Adrenal gland (tissue), 12 donors: Measurements from ENCODE around the gene MEGF11. TPM values are rescaled to one million over a fixed set of nuclear protein-coding genes. Genes with fewer than 3 reads are reported as not detected.

Experiments
- DNase-seq, 7 donors: peaks; one replicate each; pipeline ENCODE4 v3.0.0-alpha.2; 2019 to 2020
- H3K27ac ChIP-seq, 5 donors: fragments of 200-600 bp; sonication (generic) in 4 of 5; 1 replicate in 3 of 5; 2 replicates in 2 of 5; pipeline versions ENCODE4 v1.5.1 to v1.8.0; 2016 to 2020; ENCODE audit warnings: mild to moderate bottlenecking in 1 of 5
- H3K27me3 ChIP-seq: fragments of 200-600 bp; 2 replicates; pipeline ENCODE4 v1.8.0; 2021
- H3K36me3 ChIP-seq, 2 donors: fragments of 200-600 bp; replicated peaks in 1 of 2; 1 replicate in 1 of 2; 2 replicates in 1 of 2; pipeline versions ENCODE4 v1.5.1 to v1.8.0; 2018 to 2022
- H3K4me1 ChIP-seq, 2 donors: fragments of 200-600 bp; replicated peaks in 1 of 2; 1 replicate in 1 of 2; 2 replicates in 1 of 2; pipeline versions ENCODE4 v1.5.1 to v1.8.0; 2018 to 2021
- H3K4me3 ChIP-seq, 4 donors: fragments of 200-600 bp; sonication (generic) in 3 of 4; one replicate each; pipeline ENCODE4 v1.5.1; 2016 to 2018
- H3K9me3 ChIP-seq, 3 donors: fragments of 200-600 bp; sonication (generic) in 1 of 3; replicated peaks in 1 of 3; 1 replicate in 2 of 3; 2 replicates in 1 of 3; pipeline versions ENCODE4 v1.5.1 to v1.8.0; 2016 to 2021
- POLR2A ChIP-seq, 2 donors: fragments of 450-650 bp; IDR thresholded peaks; one replicate each; pipeline ENCODE4 v1.6.1; 2017; ENCODE audit warnings: antibody characterized with exemption in 2 of 2, mild to moderate bottlenecking in 2 of 2, moderate library complexity in 1 of 2
- WGBS, 4 donors: extraction: QIAGEN DNeasy Blood & Tissue Kit in 2 of 4; methylation state at CpG; one replicate each; pipeline versions ENCODE4 v1.1.5 to v1.1.7; 2013 to 2017; 5-methylcytosine and 5-hydroxymethylcytosine counted together
- intact Hi-C, 2 donors: fragments of 100-400 bp; cut with DNase I; formaldehyde crosslinking; loops; one replicate each; pipeline versions ENCODE4 v1.14.1 to v1.15.0; 2022 to 2023
- polyA plus RNA-seq, 3 donors: library from polyadenylated mRNA; stranded (reverse); fragments of 200-250 nt in 2 of 3; fragments of 350-450 nt in 1 of 3; fragmentation: Illumina TruSeq in 1 of 3; extraction: RNeasy Lipid Tissue Mini Kit (QIAGEN cat#74804) in 1 of 3; gene quantifications; one replicate each; pipeline ENCODE4 v1.2.3, GENCODE V29; 2013 to 2014
- total RNA-seq, 9 donors: library from RNA; depleted of rRNA in 4 of 9; stranded (reverse); fragments of >200 nt in 4 of 9; fragments of 120-200 nt in 1 of 9; fragmentation: NEBNext Ultra II Directional in 1 of 9; extraction: Animal tissue kit (Norgen Biotek cat#: 25700) in 1 of 9; gene quantifications; one replicate each; pipeline versions ENCODE4 v1.1.0 to v1.2.4, GENCODE V29; 2013 to 2023
- TF ChIP-seq, protein P1 (sequence below), 6 experiments: fragments of 450-650 bp in 4 of 6; fragments of 200-600 bp in 2 of 6; sonication (generic) in 1 of 6; IDR thresholded peaks; 1 replicate in 5 of 6; 2 replicates in 1 of 6; pipeline versions ENCODE4 v1.5.1 to v1.8.0; 2016 to 2021; ENCODE audit warnings: antibody characterized with exemption in 6 of 6, mild to moderate bottlenecking in 2 of 6, moderate library complexity in 1 of 6
- donor health status: healthy with polysubstance abuse.
- donor health status: Bipolar disorder and iron deficiency.
- donor health status: DM: yes; HTN: yes; CAD: no.
- donor health status: DM: no; HTN: no; CAD: no.
- donor health status: DM: no; HTN: no; CAD: no.
- donor health status: DM: yes; HTN: yes; CAD: no.

MEGF11 gene
- total and polyA plus RNA-seq, 12 donors: 0.04 to 0.98 (median 0.14) TPM; not detected in 5

GRCh38 chr15:66184492-66184891 lies 69.1 kb downstream of the MEGF11 start:
- no peaks in the 10 kb centered on the region for H3K4me1 ChIP-seq
- H3K9me3 ChIP-seq: no peaks in the 10 kb centered on the region
- no peaks in the 10 kb centered on the region for H3K36me3 ChIP-seq
- no peak overlapping the region for H3K4me3 ChIP-seq
- no peaks in the 10 kb centered on the region for H3K27me3 ChIP-seq
- H3K27ac ChIP-seq: no peak overlapping the region
- TF ChIP-seq, protein P1, sequence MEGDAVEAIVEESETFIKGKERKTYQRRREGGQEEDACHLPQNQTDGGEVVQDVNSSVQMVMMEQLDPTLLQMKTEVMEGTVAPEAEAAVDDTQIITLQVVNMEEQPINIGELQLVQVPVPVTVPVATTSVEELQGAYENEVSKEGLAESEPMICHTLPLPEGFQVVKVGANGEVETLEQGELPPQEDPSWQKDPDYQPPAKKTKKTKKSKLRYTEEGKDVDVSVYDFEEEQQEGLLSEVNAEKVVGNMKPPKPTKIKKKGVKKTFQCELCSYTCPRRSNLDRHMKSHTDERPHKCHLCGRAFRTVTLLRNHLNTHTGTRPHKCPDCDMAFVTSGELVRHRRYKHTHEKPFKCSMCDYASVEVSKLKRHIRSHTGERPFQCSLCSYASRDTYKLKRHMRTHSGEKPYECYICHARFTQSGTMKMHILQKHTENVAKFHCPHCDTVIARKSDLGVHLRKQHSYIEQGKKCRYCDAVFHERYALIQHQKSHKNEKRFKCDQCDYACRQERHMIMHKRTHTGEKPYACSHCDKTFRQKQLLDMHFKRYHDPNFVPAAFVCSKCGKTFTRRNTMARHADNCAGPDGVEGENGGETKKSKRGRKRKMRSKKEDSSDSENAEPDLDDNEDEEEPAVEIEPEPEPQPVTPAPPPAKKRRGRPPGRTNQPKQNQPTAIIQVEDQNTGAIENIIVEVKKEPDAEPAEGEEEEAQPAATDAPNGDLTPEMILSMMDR (IDR thresholded peaks at IDR 0.05): no peak
- no peak for TF ChIP-seq POLR2A (IDR thresholded peaks at IDR 0.05)
- intact Hi-C loops: no loop called here
- DNase-seq: no peak
- WGBS, 4 donors: 48 to 59% (median 54%) methylated on average over 6 of the region's 6 CpGs

- DNase-seq: no peak
These were observed 72.9 kb downstream of the MEGF11 start for GRCh38 chr15:66180531-66181097.

DNA sequence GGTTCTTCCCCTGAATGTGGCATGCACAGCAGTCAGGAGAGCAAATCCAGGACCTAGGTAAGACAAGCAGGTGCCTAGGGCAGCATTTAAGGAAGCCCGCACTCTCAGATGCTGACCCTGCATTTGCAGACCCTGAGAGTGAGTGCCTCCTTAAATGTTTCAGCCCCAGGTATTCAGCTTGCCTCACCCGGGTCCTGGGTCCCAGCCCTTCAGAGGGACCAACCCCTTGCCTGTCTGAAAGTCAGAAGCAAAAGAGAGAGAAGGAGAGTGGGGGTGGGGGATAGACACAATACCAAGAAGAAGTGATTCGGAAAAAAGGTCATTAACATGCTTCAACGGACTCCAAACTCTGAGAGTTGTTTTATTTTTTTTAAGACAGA lies 75.0 kb downstream of the MEGF11 start:
- no peak overlapping the region for H3K27ac ChIP-seq
- no peaks in the 10 kb centered on the region for H3K27me3 ChIP-seq
- no peak overlapping the region for H3K4me3 ChIP-seq
- no peaks in the 10 kb centered on the region for H3K9me3 ChIP-seq
- DNase-seq: no peak
- no peaks in the 10 kb centered on the region for H3K36me3 ChIP-seq
- no peaks in the 10 kb centered on the region for H3K4me1 ChIP-seq
- intact Hi-C loops: no loop called here
- TF ChIP-seq, protein P1 (IDR thresholded peaks at IDR 0.05): no peak
- WGBS, 4 donors: 42 to 54% (median 52%) methylated on average over 4 of the region's 4 CpGs

More at GRCh38 chr15:66180531-66181097, 72.9 kb downstream of the MEGF11 start:
- Histone ChIP-seq H3K27ac (no peak overlapping the region), H3K36me3 (no peaks in the 10 kb centered on the region), H3K9me3 (no peaks in the 10 kb centered on the region), H3K4me1 (no peaks in the 10 kb centered on the region), H3K4me3 (no peak overlapping the region), H3K27me3 (no peaks in the 10 kb centered on the region)
- WGBS, 4 donors: 83 to 89% (median 85%) methylated on average over 7 of the region's 7 CpGs
- intact Hi-C loops: no loop called here
- TF ChIP-seq, protein P1 (IDR thresholded peaks at IDR 0.05): no peak
- TF ChIP-seq POLR2A (IDR thresholded peaks at IDR 0.05): no peak

GRCh38 chr15:66172324-66172980 lies 81.1 kb downstream of the MEGF11 start:
- Histone ChIP-seq H3K27ac (no peak overlapping the region), H3K4me3 (no peak overlapping the region), H3K4me1 (no peaks in the 10 kb centered on the region), H3K9me3 (no peaks in the 10 kb centered on the region), H3K27me3 (no peaks in the 10 kb centered on the region), H3K36me3 (no peaks in the 10 kb centered on the region)
- no peak for TF ChIP-seq POLR2A (IDR thresholded peaks at IDR 0.05)
- TF ChIP-seq, protein P1 (IDR thresholded peaks at IDR 0.05): no peak
- intact Hi-C loops: no loop called here
- 77 to 86% (median 81%) methylated on average over 9 to 11 of the region's 11 CpGs for WGBS, 4 donors
- DNase-seq: no peak
